Stimulated activated CD4-positive, alpha-beta T cell treated with anti-CD3 and anti-CD28 coated beads, Interleukin-4, amount 100 ng/mL, for 1 hour (primary cell): ENCODE results near the gene STBD1.
"Not testable (repeated sequence)": the region's sequence is repeated elsewhere in the genome, so short reads cannot be mapped to it uniquely, and the experiment has no call there.

Source experiments
- DNase-seq: peaks from one replicate; pipeline ENCODE4 v3.0.0-alpha.2; 2020

STBD1 gene

DNA sequence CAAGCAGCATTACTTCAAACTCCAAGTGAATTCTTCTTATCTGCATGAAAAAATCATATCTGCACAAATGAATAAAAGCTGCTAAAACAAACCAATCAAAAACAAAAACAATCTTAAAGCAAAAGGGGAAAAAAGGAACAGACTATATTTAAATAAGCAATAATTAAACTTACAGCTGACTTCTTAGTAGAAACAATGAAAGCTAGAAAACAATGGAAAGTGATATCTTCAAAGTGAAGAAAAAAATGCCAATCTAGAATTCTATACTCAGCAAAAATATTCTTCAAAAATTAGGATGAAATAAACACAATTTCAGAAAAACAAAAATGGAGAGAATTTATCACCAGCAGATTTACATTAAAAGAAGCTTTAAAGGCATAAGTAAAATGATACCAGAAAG, 20.0 kb downstream of the STBD1 start:
- DNase-seq = no peak

GRCh38 chr4:76334885-76335284, 28.4 kb downstream of the STBD1 start:
- DNase-seq = no peak

GRCh38 chr4:76339364-76339763, 32.8 kb downstream of the STBD1 start:
- no peak for DNase-seq

- DNase-seq = no peak
These were observed 34.5 kb downstream of the STBD1 start for GRCh38 chr4:76341063-76341462.

DNA sequence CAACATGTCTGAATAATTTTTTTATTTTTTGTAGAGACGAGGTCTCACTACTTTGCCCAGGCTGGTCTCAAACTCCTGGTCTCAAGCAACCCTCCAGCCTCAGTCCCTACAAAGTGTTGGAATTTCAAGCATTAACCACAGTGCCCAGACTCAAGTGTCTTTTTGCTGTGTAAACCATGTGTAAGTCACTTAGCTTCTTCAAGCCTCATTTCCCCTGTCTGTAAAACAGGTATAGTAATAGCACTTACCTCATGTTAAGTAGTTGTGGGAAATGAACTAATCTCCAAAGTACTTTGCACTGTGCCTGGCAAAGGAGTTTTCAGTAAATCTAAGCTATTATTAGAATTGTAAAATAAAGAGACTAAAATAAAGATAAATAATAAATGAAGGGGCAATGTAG, 35.7 kb downstream of the STBD1 start:
- no peak for DNase-seq

- DNase-seq = no peak
These were observed 36.3 kb downstream of the STBD1 start for GRCh38 chr4:76342803-76343202.

DNA sequence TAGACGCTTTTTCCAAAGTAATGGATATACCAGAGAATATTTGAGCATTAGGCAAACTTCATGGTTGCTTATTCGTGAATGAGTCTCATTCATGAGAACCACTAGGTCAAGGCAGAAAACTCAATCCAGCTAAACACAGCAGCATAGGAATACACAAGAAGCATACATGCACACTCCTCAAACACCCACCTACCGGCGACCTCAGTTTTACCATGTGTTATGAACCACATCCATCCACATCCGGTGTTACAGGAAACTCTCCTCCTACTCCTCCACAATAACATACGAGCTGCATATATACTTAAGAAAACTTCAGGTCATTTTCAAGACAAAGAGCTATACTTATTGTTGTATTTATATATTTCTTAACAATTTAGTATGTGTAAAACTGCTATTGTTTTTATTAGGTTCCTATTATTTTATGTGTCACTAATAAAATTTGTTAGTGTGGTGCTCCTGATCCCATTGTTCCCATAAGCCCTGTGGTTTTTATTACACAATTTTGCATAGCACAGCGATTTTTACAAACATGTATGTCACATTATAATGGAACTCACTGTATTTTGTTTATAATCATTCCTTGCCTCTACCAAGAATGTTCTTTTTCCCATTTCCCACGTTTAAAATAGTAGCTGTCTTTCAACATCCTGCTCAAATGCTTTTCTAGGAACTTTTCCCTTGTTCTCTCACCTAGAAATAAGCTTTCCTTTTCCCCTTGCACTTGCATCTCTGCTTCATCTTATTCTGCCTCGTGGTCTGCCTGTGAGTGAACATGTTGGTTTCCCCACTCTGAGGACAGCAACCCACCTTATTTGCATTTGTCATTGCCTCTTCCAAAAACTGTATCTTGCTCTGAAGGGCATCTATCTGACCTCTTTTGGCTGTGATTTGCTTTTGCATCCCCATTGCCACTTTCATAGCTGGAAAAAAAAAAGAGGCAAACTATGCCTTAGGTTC, 48.3 kb downstream of the STBD1 start:
- no peak for DNase-seq

DNA sequence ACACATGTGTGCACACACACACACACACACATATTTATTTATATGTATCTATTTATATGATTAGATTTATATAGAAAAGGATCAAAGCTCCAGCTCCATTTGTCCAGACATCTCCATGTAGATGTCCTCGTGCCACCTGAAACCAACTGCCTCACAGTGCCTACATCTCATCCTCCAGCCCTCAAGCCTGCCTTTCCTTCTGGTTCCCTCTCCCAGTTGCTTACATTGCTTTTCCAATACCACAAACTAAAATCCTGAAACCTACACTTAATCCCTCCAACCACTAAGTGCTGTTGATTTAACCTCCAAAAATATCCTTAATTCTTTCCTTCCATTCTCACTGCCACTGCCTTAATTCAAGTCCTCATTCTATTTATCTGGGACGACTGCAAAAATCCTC, 51.4 kb downstream of the STBD1 start:
- DNase-seq = no peak

- not testable (repeated sequence) for DNase-seq
These were observed 53.4 kb downstream of the STBD1 start for GRCh38 chr4:76359881-76360466.
